GM12873 (cell line): ENCODE measurements around the gene CD248.

ENCODE experiments used
- TF ChIP-seq, protein P1 (sequence below): IDR thresholded peaks from 2 replicates; pipeline ENCODE4 v1.5.1; 2012; ENCODE audit warnings: low read depth, mild to moderate bottlenecking, moderate library complexity, low read length, control low read depth; ENCODE audit not compliant: insufficient read depth; ENCODE audit errors: missing control alignments

CD248 gene

DNA sequence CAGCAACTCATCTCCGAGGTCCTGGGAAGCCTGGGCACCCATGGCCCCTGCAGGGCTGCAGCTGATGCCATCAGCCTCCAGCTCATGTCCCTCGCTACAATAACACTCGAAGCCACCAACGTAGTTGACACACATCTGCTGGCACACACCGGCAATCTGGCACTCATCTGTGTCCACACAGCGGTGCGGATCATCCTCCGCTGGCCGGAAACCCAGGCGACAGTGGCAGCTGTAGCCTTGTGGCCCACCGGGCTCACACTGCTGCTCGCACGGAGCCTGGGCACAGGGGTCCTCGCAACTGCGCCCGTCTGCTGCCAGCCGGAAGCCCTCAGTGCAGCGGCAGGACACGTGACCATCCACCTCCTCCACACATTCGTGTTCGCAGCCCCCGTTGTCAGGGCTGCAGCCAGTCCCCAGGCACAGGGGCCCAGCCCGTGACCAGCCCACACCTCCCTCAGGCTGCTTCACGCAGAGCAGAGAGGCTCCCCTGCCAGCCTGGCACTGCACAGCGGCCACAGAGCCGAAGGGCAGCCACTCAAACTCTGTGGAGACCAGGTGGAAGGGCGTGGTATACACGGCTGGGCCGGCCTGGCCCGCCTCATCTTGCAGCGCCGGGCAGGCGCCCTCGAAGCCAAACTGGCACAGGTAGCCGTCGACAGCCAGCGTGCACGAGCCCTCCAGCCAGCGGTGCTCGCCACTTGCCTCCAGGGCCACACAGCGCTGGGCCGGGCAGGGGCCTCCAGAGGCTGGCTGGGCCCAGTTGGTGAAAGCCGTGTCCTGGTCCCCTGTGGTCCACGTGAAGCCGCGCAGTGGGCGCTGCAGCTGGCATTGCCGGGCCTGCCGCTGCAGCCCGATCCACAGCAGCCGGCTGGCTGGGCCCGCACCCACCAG is 678 bp downstream of the CD248 start:
- TF ChIP-seq, protein P1, sequence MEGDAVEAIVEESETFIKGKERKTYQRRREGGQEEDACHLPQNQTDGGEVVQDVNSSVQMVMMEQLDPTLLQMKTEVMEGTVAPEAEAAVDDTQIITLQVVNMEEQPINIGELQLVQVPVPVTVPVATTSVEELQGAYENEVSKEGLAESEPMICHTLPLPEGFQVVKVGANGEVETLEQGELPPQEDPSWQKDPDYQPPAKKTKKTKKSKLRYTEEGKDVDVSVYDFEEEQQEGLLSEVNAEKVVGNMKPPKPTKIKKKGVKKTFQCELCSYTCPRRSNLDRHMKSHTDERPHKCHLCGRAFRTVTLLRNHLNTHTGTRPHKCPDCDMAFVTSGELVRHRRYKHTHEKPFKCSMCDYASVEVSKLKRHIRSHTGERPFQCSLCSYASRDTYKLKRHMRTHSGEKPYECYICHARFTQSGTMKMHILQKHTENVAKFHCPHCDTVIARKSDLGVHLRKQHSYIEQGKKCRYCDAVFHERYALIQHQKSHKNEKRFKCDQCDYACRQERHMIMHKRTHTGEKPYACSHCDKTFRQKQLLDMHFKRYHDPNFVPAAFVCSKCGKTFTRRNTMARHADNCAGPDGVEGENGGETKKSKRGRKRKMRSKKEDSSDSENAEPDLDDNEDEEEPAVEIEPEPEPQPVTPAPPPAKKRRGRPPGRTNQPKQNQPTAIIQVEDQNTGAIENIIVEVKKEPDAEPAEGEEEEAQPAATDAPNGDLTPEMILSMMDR, result no peak

DNA sequence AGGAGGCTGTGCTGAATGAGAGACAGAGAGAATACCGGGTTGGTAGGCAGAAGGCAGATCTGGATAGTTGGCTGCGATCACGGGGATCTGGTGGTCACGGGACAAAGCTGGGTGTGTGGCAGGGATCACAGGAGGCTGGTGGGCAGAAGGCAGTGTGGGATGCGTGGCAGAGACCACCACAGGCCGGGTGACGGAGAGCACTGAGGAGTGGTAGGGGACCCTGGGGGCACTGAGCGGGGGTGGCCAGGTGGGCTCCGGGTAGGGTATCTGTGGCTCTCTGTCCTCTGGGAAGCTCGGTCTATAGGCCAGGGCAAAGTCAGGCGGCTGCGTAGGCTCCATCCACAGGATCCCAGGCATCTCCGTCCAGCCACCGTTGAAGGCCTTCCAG is 1.4 kb downstream of the CD248 start:
- TF ChIP-seq, protein P1, result no peak

DNA sequence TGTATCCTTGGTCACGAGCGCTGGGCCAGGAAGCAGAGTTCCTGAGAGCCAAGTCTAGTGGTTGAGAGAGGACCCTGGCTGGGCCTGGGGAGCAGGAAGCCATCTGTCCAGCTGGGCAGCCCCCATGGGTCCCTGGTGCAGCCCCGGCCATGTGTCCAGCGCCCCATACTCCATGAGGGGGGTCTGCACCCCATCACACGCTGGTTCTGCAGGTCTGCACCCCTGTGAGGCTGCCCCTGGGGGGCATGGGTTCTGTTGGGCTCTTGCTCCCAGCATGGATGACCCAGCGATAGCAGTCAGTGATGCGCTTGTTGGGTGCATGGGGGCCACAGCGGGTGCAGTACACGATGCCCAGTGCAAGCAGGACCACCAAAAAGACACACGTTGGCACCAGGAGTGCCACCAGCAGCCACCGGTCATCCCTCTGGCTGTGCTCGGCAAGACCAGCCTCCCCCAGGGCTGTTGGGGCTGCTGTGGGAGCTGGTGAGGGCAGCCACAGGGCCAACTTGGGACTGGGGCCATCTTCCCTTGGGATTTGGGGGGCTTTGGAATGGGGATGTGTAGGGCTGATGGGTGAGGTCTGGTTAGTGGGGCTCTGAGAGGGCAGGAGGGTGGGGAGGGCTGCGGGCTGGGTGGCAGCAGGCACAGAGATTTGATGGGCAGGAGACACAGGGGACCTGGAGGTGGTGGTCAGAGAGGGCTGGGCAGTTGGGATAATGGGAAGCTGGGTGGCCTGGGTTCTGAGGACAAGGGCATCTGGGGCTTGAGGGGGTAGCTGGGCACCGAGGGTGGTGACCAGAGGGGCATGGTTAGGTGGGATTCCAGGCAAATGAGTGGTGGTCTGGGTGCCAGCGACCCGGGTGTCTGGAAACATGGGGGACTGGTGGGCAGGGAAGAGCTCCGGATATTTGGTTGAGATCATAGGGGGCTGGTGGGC is 2.0 kb downstream of the CD248 start:
- TF ChIP-seq, protein P1, result no peak

DNA sequence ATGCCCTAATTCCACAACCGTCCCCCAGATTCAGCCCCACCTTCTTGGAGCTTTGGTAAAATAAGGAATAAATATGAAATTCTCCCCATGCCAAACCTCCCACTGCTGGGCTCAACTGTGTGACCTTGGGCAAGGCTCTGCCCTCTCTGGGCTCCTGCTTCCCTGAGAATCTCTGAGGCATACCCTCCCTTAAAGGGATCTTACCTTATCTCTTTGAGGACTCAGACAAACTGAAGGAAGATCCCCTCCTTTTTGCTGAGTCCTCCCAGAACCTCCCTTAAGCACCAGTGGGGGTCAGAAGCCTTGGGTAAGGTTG is 2.7 kb downstream of the CD248 start:
- TF ChIP-seq, protein P1, result no peak

DNA sequence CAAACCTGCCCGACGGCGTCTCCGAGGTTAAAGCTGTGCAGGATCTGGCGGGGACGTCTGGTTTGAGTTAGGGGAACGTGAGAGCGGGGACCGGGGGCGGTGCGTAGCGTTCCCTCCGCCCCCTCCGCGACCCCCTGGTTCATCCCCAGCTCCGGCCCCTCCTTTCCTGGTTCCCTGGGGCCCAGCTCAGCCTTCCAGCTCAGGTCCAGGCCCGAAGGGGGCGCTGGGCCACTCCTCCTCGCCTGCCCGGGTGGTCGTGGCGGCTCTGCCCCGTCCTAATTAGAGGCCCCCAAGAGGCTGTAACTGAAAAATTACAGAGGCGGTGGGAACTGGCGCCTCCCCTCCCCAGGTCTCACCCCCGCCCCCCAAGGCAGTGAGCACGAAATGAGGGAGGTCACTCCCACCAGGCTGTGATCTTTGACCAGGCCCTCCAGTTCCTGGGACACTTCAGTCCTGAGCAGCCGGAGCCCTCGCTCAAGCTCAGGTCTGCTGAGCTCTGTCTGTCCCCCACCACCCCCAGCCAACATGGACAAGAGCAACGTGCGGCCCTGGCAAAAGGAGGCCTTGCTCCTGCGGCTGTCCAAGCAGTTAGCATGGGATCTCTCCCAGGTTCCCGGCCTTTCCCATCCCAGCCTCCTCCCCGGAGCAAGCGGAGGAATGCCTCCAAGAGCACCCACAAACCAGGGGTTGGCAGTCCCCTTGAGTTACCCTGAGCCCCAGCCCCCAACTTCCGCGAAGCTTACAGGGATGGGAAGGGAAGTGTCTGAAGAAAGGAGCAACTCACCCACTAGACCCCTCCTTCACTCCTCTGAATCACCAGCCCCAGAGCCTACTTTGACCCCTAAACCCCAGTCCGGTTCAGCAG is 3.3 kb downstream of the CD248 start:
- TF ChIP-seq, protein P1, result no peak

DNA sequence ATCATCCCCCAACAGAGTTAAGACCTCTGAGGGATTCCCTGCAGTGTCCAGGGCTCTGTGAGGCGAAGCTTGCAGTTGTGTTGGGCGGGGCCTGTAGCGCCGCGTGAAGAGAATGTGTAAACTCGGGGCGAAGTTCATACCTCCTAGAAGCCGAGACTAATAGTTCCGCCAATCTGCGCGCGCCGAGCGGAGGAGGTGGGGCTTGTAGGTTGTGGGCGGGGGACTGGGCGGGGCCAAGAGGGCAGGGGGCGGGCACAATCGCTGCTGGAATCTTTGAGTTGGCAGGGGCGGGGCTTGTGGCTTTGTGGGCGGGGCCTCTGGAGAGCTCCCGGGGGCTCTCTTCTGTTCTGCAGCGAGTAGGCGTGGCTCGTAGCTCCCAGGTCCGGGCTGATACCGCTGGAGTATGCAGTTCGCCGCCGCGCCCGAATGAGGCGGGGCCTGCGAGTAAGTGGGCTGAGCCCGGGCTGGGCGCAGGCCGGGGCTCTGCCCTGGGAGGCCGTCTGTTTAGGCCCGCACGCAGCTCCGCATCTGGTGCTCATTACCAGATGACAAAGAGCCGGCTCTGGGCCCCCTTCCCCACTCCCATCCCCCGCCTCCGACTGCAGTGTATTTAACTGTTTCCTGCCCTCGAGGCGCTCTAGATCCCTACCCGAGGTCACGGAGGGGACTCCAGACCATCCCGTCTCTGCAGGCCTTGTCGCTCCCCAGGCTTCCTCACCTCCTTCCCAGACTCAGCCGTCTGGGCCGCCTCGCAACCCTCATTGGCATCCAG is 4.1 kb downstream of the CD248 start:
- TF ChIP-seq, protein P1, result no peak
